Fibroblast of mammary gland (primary cell): Measurements from ENCODE around the gene RNF144A.

Experiments
- DNase-seq: peaks from one replicate; pipeline ENCODE4 v3.0.0-alpha.2; 2010; ENCODE audit warnings: low read depth
- H3K4me3 ChIP-seq: 2 replicates; pipeline ENCODE4 v1.5.1; 2011; ENCODE audit warnings: low read depth, mild to moderate bottlenecking, low read length, moderate library complexity; ENCODE audit not compliant: control insufficient read depth
- CTCF ChIP-seq: conservative IDR thresholded peaks from 2 replicates; pipeline ENCODE4 v1.5.1; 2011; ENCODE audit warnings: low read depth, low read length, inconsistent platforms; ENCODE audit not compliant: control insufficient read depth, insufficient read depth

RNF144A gene

GRCh38 chr2:6951046-6951445, 33.8 kb downstream of the RNF144A start:
- no peak for TF ChIP-seq CTCF
- no peak overlapping the region for H3K4me3 ChIP-seq
- no peak for DNase-seq

- DNase-seq: peak; percentile 43
- TF ChIP-seq CTCF: no peak
- no peak overlapping the region for H3K4me3 ChIP-seq
Observed at GRCh38 chr2:6952101-6952500, 34.9 kb downstream of the RNF144A start.

GRCh38 chr2:6954586-6954985, 37.4 kb downstream of the RNF144A start:
- no peak overlapping the region for H3K4me3 ChIP-seq
- no peak for DNase-seq
- no peak for TF ChIP-seq CTCF

- TF ChIP-seq CTCF: no peak
- no peak overlapping the region for H3K4me3 ChIP-seq
- no peak for DNase-seq
Observed at GRCh38 chr2:6955511-6956136, 38.4 kb downstream of the RNF144A start.

GRCh38 chr2:6956566-6956965, 39.4 kb downstream of the RNF144A start:
- no peak overlapping the region for H3K4me3 ChIP-seq
- no peak for TF ChIP-seq CTCF
- no peak for DNase-seq

- no peak for DNase-seq
- no peak overlapping the region for H3K4me3 ChIP-seq
- no peak for TF ChIP-seq CTCF
Observed at GRCh38 chr2:6957031-6957714, 40.0 kb downstream of the RNF144A start.
